T-helper 2 cell treated with Interferon-gamma antibody and Interleukin-4, amounts not matched to agents 5 μg/mL and 100 μg/mL, for 36 hours (primary cell): ENCODE results near the gene AMACR.

ENCODE experiments used
- DNase-seq: peaks from one replicate; pipeline ENCODE4 v3.0.0; 2021; ENCODE audit warnings: low spot score
- H3K27ac Mint-ChIP-seq: one replicate; pipeline ENCODE4 v1.8.0; 2021; ENCODE audit warnings: mild to moderate bottlenecking, mixed read lengths
- H3K27me3 Mint-ChIP-seq: one replicate; pipeline ENCODE4 v1.8.0; 2021; ENCODE audit warnings: low read depth, mixed read lengths
- H3K36me3 Mint-ChIP-seq: one replicate; pipeline ENCODE4 v1.8.0; 2021; ENCODE audit warnings: low read depth, mixed read lengths
- H3K4me1 Mint-ChIP-seq: one replicate; pipeline ENCODE4 v1.8.0; 2021; ENCODE audit warnings: low read depth, mixed read lengths
- H3K4me3 Mint-ChIP-seq: one replicate; pipeline ENCODE4 v1.8.0; 2022; ENCODE audit warnings: mild to moderate bottlenecking, moderate library complexity, mixed read lengths
- H3K9me3 Mint-ChIP-seq: one replicate; pipeline ENCODE4 v1.8.0; 2021; ENCODE audit warnings: mixed read lengths

Gene AMACR

GRCh38 chr5:33984178-33984577 is 23.7 kb downstream of the AMACR start:
- peaks cover 20% of the 10 kb centered on the region for H3K36me3 Mint-ChIP-seq
- no peak overlapping the region for H3K27ac Mint-ChIP-seq
- no peaks in the 10 kb centered on the region for H3K4me1 Mint-ChIP-seq
- no peak overlapping the region for H3K4me3 Mint-ChIP-seq
- no peak for DNase-seq
- H3K27me3 Mint-ChIP-seq: no peaks in the 10 kb centered on the region
- peaks cover 16% of the 10 kb centered on the region for H3K9me3 Mint-ChIP-seq

DNA sequence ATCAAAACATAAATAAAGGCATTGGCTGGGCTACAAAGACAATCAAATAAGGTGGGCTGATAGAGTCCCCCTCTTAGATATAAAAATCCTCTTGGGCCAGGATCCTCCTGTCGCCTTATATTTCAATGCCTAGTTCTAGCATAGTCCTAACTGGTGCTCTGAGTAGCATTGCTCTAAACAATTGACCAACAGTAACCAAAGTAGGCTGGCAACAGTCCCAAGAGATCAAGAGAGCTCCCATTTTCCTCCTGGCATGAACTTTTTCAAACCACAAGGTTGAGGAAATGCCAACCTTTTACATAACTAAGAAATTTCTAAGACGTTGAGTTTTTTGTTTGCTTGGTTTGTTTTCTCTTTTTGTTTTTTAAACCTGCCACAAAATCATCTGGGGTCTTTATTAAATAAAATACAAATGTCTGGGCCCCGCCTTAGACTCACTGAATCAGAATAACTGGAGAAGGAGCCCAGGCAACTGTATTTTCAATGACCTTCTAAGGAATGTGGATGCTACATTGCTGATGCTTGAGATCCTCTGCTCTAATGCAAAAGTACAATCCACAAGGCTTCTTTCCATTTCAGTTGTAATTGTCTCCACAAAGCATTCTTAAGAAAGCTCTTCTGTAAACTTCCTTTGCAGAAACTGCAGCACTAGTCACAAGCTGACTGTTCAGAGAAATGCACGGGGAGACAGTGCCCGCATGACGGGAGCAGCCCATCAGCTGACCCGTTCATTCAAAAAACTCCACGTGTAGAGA is 26.3 kb downstream of the AMACR start:
- Mint-ChIP-seq H3K4me1 (peaks cover 1% of the 10 kb centered on the region), H3K4me3 (no peak overlapping the region), H3K27ac (no peak overlapping the region), H3K36me3 (no peaks in the 10 kb centered on the region), H3K9me3 (no peaks in the 10 kb centered on the region), H3K27me3 (no peaks in the 10 kb centered on the region)
- DNase-seq: no peak

- DNase-seq: no peak
- H3K9me3 Mint-ChIP-seq: no peaks in the 10 kb centered on the region
- no peak overlapping the region for H3K4me3 Mint-ChIP-seq
- H3K27me3 Mint-ChIP-seq: no peaks in the 10 kb centered on the region
- peaks cover 1% of the 10 kb centered on the region for H3K4me1 Mint-ChIP-seq
- H3K27ac Mint-ChIP-seq: no peak overlapping the region
- no peaks in the 10 kb centered on the region for H3K36me3 Mint-ChIP-seq
Observed at GRCh38 chr5:33980030-33980429, 27.8 kb downstream of the AMACR start.

GRCh38 chr5:33978306-33978705 is 29.5 kb downstream of the AMACR start:
- Mint-ChIP-seq H3K27ac (no peak overlapping the region), H3K4me3 (no peak overlapping the region), H3K9me3 (no peaks in the 10 kb centered on the region)

DNA sequence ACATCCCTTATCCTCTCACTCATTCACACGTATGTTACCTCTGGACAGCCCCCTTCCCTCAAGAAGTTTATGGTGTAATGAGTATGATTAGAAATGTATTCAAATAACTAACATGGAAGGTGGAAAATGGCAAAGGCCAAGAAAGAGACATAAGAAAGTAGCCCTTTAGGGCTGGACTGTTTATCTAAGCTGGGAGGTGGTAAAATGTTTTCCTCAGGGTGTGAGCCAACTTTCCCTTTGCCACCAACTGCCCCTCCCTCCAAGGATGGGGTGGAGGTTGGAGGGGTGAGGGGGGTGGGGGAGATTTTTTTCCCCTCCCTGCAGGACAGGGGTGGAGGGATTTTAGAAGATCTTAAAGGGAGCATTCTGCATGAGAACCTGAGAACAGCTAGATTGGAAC is 31.5 kb downstream of the AMACR start:
- H3K9me3 Mint-ChIP-seq: no peaks in the 10 kb centered on the region
- no peak for DNase-seq

More at GRCh38 chr5:33978306-33978705, 29.5 kb downstream of the AMACR start:
- H3K27me3 Mint-ChIP-seq: no peaks in the 10 kb centered on the region
- no peaks in the 10 kb centered on the region for H3K36me3 Mint-ChIP-seq
- peaks cover 7% of the 10 kb centered on the region for H3K4me1 Mint-ChIP-seq
- no peak for DNase-seq

GRCh38 chr5:33975852-33976251 is 32.0 kb downstream of the AMACR start:
- Mint-ChIP-seq H3K27ac (no peak overlapping the region), H3K4me3 (no peak overlapping the region)
- DNase-seq: no peak

More for the DNA sequence above, 31.5 kb downstream of the AMACR start:
- Mint-ChIP-seq H3K27me3 (no peaks in the 10 kb centered on the region), H3K27ac (no peak overlapping the region), H3K4me1 (peaks cover 14% of the 10 kb centered on the region), H3K36me3 (no peaks in the 10 kb centered on the region), H3K4me3 (no peak overlapping the region)

GRCh38 chr5:33973271-33973670 is 34.6 kb downstream of the AMACR start:
- Mint-ChIP-seq H3K27ac (no peak overlapping the region), H3K27me3 (no peaks in the 10 kb centered on the region), H3K36me3 (no peaks in the 10 kb centered on the region), H3K4me3 (peak overlapping the region; percentile 44), H3K4me1 (peaks cover 21% of the 10 kb centered on the region), H3K9me3 (no peaks in the 10 kb centered on the region)
- DNase-seq: no peak

More at GRCh38 chr5:33975852-33976251, 32.0 kb downstream of the AMACR start:
- no peaks in the 10 kb centered on the region for H3K27me3 Mint-ChIP-seq
- peaks cover 14% of the 10 kb centered on the region for H3K4me1 Mint-ChIP-seq
- no peaks in the 10 kb centered on the region for H3K9me3 Mint-ChIP-seq
- H3K36me3 Mint-ChIP-seq: no peaks in the 10 kb centered on the region

DNA sequence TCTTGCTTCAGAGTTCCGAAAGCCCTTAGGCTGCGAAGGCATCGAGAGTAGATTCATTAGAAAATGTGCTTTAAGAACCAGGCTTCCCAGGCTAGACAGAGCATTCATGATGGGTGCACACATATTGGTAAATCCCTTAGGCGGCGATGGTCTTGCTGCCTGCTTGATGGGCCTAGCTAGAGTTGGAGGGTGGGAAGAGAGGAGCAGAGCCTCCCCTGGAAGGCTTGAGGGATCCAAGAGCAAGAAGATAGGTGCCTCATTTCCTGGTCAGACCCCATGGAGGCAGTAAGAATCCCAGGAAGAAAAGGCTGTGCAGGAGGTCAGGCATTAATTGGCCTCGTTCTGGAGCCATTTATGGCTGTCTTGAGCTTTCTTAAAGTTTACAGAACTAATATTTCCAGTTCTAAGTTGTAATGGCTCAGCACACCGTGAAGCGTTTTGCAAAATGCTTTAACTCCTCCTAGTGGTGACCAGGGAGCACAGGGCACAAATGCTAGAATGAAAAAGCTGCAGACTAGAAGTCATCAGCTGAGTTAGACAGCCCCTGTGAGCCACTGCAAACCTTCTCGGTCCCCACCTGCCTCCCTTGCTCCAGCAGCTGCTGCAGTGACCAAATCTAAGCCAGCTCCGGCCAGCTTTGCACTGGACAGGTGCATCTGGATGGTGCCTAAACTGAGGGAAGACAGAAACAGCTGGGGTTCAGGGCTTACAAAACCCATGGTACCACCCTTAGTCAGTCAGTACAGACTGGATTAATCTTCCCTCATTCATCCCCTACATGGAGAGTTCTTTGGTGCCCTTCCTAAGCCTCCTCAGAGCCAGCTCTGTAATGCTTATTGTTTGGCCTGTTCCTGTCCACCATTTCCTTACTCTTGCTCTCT is 38.0 kb downstream of the AMACR start:
- peaks cover 45% of the 10 kb centered on the region for H3K4me1 Mint-ChIP-seq
- no peaks in the 10 kb centered on the region for H3K27me3 Mint-ChIP-seq
- H3K27ac Mint-ChIP-seq: no peak overlapping the region
- H3K4me3 Mint-ChIP-seq: no peak overlapping the region
- no peak for DNase-seq
- H3K36me3 Mint-ChIP-seq: no peaks in the 10 kb centered on the region
- H3K9me3 Mint-ChIP-seq: no peaks in the 10 kb centered on the region

GRCh38 chr5:33968211-33969005 is 39.4 kb downstream of the AMACR start:
- no peaks in the 10 kb centered on the region for H3K36me3 Mint-ChIP-seq
- no peak for DNase-seq
- H3K27ac Mint-ChIP-seq: no peak overlapping the region
- H3K27me3 Mint-ChIP-seq: no peaks in the 10 kb centered on the region
- H3K9me3 Mint-ChIP-seq: no peaks in the 10 kb centered on the region
- H3K4me1 Mint-ChIP-seq: peaks cover 44% of the 10 kb centered on the region
- H3K4me3 Mint-ChIP-seq: no peak overlapping the region

DNA sequence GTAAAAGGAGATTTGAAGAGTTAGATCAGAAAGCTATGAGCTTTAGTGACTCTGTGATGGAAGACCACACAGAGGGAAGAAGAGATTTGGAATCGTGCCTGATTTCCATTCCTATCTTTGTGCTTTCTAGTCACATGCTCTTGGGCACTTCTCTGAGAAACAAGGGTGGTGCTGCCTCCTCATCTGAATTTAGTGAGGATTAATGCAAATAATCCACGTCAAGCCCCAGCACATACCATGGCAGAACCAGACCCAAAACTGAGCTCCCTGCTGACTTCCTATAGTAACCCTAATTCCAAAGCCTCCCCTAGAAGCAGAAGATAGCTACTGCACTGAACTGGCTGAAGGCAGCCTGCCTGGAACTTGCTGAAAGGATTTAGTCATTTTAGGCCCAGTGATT is 41.0 kb downstream of the AMACR start:
- no peak for DNase-seq
- Mint-ChIP-seq H3K27ac (no peak overlapping the region), H3K36me3 (no peaks in the 10 kb centered on the region), H3K9me3 (no peaks in the 10 kb centered on the region), H3K4me3 (no peak overlapping the region), H3K27me3 (peaks cover 3% of the 10 kb centered on the region), H3K4me1 (peaks cover 36% of the 10 kb centered on the region)

GRCh38 chr5:33964132-33964700 is 43.6 kb downstream of the AMACR start:
- H3K27ac Mint-ChIP-seq: peak overlapping the region; percentile 65
- peak overlapping the region; percentile 55 for H3K4me3 Mint-ChIP-seq
- H3K4me1 Mint-ChIP-seq: peaks cover 31% of the 10 kb centered on the region
- no peaks in the 10 kb centered on the region for H3K36me3 Mint-ChIP-seq
- no peak for DNase-seq
- H3K9me3 Mint-ChIP-seq: no peaks in the 10 kb centered on the region
- H3K27me3 Mint-ChIP-seq: peaks cover 17% of the 10 kb centered on the region

GRCh38 chr5:33958176-33958575 is 49.7 kb downstream of the AMACR start:
- Mint-ChIP-seq H3K4me1 (no peaks in the 10 kb centered on the region), H3K27ac (no peak overlapping the region), H3K4me3 (no peak overlapping the region), H3K36me3 (no peaks in the 10 kb centered on the region), H3K27me3 (peaks cover 31% of the 10 kb centered on the region), H3K9me3 (no peaks in the 10 kb centered on the region)
- no peak for DNase-seq

- Mint-ChIP-seq H3K36me3 (no peaks in the 10 kb centered on the region), H3K4me1 (no peaks in the 10 kb centered on the region)
- DNase-seq: no peak
Observed at GRCh38 chr5:33957577-33958150, 50.2 kb downstream of the AMACR start.

More at GRCh38 chr5:33957577-33958150, 50.2 kb downstream of the AMACR start:
- H3K27me3 Mint-ChIP-seq: peaks cover 31% of the 10 kb centered on the region
- no peak overlapping the region for H3K4me3 Mint-ChIP-seq
- H3K27ac Mint-ChIP-seq: no peak overlapping the region
- H3K9me3 Mint-ChIP-seq: no peaks in the 10 kb centered on the region
